GM21576 (cell line): Measurements from ENCODE around the gene RAX2.
"Not testable (repeated sequence)": the region's sequence is repeated elsewhere in the genome, so short reads cannot be mapped to it uniquely, and the experiment has no call there.

Experiments
- ATAC-seq: cut with Tn5 transposase; IDR thresholded peaks from one replicate; pipeline ENCODE4 v1.9.1; 2021; ENCODE audit warnings: mild to moderate bottlenecking, moderate library complexity; ENCODE audit not compliant: unreplicated experiment

RAX2 gene

DNA sequence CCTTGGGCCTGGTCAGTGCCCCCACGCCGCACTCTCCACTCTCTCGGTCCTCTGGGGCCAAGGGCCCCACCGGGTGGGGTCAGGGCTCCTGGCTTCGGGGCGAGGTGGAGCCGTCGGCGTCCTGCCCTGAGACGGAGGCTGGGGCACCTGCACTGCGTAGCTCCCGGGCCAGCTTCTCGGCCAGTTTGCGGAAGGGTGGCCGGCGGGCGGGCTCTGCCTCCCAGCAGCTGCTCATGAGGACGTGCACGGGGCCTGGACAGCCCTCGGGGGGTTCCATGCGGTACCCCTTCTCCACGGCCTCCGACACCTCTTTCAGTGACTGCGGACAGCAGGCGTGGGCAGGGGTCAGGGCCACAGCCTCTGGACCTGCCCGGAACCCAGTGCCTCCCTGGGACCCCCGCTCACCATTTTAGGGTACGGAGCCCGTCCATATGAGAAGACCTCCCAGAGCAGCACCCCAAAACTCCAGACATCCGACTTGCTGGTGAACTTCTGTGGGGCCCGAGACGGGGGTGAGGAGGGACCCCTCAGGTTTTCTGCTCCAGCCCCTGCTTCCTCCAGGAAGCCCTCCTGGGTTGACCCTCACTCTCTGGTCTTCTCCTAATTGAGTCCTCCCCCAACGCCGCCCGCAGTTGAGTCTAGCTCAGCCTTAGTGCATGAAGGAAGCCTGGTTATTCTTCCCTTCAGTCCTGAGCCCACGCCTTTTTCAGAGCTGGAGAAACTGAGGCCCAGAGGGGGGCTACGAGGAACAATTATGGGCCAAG lies 6.3 kb upstream of the RAX2 start:
- ATAC-seq = no peak

DNA sequence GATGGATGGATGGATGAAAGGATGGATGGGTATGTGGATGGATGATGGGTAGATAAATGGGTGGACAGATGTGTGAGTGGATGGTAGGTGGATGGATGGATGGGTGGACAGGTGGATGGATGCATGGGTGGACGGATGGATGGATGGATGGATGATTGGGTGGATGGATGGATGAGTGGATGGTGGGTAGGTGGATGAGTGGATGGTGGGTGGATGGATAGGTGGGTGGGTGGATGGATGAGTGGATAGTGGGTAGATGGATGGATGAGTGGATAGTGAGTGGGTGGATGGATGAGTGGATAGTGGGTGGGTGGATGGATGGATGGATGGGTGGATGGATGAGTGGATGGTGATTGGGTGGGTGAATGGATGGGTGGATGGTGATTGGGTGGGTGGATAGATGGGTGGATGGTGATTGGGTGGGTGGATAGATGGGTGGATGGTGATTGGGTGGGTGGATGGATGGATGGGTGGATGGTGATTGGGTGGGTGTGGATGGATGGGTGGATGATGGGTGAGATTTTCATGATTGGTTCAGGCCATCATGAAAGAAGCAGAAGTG lies 4.5 kb upstream of the RAX2 start:
- ATAC-seq = no peak

DNA sequence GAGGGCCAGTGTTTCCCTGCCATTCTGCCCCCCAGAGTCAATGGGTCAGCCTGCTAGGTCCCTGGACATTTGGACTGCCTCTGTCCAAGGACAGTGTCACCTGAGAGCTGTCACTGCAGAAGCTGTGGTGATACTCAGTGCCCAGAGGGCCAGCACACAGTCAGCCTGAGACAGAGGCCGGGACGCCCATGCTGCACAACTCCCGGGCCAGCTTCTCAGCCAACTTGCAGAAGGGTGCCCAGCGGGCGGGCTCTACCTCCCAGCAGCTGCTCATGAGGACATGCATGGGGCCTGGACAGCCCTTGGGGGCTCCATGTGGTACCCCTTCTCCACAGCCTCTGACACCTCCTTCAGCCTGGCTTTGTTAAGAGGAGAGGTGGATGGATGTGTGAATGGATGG lies 3.8 kb upstream of the RAX2 start:
- no peak for ATAC-seq

DNA sequence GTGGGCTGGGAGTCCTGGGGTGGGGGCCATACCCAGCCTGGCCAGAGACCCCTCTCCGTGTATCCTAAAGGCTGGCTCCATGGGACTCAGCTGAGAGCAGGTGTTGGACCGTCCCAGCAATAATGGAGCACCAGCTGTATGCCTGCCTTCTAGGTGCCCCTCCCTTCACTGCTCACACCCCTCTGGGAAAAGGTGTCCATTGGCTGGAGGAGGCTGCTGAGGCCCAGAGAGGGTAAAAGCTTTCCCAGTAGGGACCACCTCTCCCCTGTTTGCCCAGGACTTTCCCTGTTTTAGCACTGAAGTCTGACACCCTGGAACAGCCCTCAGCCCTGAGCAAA lies 3.3 kb upstream of the RAX2 start:
- no peak for ATAC-seq

DNA sequence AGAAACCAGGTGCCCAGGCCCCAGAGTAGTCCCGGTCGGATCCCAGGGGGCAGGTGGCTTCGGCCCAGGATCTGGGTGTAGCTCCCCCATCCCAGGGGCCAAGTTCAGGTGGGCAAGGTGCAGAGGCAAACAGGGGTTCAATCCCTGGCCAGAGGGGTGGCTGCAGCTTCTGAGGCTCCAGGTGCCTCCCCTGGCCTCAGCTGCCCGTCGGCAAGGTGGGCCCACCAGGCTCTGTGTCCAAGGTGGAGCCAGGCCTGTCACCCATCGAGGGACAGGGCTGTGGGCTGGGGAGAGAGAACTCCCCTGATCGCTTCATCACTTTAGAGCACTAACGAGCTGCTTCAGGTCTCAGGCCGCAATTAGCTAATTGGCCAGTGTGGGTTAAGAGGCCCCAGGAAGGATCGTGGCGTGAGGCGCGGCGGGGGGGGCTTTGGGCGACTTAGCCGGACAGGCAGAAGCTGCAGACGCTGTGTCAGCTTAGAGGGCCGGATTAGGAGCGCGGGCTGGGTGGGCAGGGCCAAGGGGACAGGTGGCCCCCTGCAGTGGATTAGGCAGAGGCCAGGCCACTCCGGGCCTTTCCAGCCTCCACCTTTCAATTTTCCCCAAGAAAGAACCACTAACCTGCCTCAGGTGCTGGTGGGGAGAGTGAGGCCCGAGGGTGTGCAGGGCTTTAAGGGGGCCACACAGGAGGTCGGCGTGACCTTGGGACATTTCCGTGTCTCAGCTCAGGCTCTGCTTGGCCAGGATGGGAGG lies 2.8 kb upstream of the RAX2 start:
- no peak for ATAC-seq

DNA sequence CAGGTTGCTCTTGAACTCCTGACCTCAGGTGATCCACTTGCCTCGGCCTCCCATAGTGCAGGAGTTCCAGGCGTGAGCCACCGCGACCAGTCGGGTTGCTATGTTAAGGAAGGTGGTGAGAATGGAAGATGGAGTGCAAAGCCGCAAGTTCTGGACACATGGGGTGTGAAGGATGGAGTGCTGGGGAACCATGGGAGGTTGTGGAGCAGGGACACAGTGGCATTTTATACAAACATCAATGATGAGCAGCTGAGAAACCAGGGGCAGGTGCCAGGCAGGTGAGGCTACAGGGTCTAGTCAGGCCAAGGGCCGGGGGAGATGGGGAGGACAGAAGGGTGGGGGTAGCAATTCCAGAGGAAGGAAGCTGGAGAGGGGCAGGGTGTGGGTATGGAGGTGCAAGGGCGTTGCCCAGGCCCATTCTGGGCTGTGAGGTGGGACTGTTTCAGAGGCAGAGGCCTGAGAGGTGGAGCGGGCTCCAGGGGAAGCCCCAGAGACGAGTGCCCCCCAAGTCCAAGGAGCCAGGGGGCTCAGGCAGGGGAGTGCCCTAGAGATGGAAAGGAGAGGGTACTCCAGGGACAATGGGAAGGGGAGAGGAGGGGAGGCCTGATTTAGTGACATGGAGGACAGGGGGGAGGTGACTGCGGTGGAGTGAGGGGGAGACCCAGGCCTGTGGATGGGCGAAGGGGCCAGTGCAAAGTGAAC lies 1.9 kb upstream of the RAX2 start:
- ATAC-seq = no peak

DNA sequence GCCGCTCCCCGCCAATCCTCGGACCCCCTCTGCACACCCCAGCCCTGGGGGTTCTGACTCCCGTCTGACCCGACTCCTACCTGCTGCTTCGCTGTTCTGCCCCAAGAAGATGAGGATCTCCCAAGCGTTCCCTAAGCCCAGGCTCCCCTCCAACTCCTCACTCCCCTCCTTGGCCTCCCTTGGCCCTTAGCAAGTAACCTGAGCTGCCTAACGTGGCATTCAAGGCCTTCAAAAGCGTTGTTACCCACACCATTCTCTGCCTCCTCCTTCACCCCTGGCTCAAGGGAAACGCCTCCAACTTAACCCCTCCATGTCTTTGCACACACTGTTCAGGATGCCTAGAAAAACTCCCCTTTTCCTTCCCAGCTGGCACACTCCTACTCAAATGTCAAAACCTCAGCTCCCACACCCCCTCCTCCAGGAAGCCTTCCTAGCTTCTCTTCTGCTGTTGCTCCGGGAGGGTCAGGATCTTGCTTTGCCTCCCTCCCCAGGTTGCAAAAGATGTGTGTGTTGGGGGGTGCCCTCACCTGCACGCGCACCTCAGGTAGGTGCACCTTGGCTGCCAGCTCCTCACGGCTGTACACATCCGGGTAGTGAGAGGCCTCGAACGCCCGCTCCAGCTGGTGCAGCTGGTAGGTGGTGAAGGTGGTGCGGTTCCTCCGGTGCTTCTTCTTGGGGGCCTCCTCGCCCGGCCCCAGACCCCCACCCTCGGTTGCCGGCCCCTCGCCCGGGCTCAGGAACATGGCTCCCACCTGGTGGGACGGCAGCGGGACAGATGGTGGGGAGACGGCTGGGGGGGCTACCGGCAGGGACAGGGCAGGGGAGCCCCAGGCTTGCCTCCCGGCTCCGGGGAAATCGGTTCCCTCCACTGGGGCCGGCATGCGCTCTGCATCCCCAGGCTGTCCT lies 775 bp downstream of the RAX2 start:
- no peak for ATAC-seq

DNA sequence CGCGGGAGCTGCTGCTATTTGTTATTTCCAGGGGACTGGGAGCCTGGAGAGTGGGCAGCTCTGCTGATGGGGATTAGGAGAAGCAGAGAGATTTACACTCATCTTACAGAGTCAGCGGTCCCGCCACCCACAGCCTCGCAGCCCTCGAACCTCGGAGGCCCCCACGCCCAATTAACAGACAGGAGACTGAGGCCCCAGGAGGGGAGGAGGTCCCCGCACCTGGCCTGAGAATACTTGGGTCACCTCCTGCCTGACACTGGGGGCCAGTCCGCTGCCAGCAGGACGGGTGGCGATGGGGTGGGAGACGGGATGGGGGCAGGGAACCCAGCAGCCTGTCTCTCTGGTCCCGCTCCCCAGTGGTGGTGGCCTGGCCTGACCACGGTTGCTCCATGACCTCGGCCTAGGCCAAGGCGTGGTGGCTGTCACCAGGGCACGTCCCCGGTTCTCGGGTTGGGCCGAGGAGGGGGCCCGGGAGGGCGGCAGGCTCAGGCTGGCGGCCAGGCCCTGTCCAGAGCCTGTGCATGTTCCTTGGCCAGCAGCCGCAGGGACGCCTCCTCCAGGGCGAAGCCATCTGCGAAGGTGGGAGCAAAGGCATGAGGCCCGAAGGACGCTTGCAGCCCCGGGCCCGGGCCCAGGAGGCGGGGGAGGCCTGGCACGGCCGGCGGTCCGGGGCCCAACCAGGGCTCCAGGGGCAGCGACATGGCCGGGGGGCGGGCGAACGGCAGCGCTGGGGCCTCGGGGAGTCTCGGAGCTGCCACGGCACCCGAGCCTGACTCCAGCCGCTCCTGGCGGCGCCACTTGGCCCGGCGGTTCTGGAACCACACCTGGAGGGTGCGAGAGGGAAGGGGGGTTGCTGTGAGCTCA lies 1.7 kb downstream of the RAX2 start:
- ATAC-seq = no peak

DNA sequence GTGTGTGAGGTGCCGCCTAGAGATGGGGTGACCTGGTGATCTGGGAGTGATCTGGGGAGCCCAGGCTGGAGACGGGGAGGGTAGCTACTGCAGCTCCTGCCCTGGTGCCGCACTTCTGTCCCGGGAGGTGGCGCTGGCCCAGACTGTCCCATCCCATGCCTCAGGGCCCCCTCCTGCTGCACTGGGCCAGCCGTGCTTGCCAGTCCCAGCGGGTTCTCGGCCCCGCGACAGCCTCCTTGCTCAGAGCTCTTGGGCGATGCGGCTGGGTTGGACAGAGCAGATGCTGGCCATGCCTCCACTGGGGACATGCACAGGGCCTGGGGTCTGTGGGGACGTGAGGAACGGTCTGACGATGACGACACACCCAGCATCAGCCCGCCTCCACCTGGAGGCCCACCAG lies 2.5 kb downstream of the RAX2 start:
- ATAC-seq = no peak

DNA sequence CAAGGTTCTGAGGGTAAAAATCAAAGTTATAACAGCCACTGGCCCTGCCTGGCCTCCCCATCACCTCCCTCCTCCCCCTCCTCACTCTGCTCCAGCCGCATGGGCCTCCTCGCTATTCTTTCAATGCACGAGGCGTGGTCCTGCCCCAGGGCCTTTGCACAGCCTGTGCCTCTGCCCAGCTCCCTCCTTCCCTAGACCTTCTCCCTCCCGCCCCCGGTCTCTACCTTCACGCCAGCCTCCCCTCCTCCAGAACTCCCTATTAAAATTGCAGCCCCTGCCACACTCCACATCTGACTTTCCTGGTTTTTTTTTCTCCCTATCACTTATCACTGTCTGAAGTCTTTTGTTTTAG lies 3.3 kb downstream of the RAX2 start:
- no peak for ATAC-seq

DNA sequence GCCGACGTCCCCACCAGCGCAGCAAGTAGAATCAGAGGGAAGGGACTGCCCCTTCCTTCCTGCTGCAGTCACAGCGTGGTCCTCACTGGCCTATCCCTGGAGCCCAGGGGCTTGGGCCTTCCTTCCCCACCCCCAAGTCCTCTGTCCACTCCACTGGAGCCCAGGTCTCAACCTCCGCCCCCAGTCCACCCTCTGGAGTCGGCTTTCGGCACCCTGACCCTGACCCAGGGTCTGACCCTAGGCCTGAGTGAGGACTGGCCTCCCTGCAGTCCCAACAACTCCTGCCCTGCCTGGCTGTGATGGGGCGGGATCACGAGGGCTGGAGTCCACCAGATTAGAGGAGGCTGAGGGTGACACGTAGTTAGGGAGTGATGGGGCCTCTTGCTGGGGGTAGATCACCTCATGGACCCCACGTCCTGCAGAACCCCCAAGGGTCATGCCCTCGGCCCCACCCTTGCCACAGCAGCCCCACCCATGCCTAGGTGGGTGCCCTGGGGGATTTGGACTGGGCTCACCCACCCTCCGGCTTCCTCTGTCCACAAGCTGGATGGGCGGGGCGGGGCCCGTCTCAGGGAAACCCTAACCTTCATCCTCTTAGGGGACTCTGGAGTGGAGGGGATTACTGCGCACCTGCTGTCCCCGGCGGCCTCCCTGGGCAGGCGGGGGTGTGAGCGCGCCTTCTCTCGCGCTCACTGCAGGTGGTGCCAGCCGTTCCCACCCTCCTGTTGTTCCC lies 3.8 kb downstream of the RAX2 start:
- no peak for ATAC-seq

DNA sequence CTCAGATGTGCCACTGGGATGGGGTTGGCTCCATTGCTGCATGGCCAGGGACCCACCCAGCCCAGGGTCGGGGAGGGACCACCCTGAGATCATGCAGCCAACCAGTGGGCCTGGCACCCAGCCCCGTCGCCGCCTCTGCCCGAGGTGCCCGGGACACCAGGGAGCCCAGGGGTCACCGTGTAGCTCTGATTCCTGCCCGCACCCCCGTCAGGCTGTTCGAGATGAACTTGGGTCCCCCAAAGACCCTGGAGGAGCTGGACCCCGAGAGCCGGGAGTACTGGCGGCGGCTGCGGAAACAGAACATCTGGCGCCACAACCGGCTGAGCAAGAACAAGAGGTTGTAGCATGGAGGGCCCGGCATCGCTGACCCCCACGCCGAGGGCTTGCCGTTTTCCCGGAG lies 5.0 kb downstream of the RAX2 start:
- no peak for ATAC-seq

DNA sequence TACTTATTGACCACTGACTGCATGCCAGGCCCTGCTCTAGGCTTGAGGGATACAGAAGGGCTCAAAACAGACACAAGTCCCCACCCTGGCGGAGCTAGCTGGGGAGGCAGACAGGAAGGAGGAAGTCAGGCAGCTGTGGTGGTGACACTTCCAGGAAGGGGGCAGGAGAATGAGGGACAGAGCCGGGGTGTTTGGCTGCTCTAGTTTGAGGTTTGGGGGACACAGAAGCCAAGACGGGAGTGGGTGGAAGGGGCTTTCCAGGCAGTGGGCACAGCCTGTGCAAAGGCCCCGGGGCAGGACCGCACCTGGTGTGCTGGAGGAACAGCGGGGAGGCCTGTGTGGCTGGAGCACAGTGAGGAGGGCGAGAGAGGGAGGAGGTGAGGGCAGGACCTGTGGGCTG lies 5.5 kb downstream of the RAX2 start:
- ATAC-seq = no peak

DNA sequence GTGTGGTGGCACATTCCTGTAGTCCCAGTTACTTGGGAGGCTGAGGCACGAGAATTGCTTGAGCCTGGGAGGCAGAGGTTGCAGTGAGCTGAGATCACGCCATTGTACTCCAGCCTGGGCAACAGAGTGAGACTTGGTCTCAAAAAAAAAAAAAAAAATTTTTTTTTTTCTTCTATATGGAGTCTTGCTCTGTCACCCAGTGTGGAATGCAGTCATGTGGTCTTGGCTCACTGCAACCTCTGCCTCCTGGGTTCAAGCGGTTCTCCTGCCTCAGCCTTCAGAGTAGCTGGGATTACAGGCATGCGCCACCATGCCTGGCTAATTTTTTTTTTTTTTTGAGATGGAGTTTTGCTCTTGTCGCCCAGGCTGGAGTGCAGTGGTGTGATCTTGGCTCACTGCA lies 6.3 kb downstream of the RAX2 start:
- ATAC-seq = not testable (repeated sequence)

DNA sequence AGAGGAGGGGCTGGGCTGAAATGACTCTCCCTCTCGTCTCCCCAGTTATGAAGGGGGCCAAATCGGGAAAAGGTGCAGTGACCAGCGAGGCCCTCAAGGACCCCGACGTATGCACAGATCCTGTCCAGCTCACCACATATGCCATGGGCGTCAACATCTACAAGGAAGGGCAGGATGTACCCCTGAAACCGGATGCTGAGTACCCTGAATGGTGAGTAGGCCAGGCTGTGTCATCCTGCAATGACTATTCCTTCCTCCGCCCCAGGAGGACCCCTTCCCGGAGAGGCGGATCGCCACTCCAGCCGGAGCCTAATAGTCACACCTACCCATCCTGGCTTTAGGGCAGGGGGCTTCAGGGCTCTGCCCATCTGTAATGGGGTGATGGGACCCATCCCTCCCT lies 6.9 kb downstream of the RAX2 start:
- no peak for ATAC-seq

DNA sequence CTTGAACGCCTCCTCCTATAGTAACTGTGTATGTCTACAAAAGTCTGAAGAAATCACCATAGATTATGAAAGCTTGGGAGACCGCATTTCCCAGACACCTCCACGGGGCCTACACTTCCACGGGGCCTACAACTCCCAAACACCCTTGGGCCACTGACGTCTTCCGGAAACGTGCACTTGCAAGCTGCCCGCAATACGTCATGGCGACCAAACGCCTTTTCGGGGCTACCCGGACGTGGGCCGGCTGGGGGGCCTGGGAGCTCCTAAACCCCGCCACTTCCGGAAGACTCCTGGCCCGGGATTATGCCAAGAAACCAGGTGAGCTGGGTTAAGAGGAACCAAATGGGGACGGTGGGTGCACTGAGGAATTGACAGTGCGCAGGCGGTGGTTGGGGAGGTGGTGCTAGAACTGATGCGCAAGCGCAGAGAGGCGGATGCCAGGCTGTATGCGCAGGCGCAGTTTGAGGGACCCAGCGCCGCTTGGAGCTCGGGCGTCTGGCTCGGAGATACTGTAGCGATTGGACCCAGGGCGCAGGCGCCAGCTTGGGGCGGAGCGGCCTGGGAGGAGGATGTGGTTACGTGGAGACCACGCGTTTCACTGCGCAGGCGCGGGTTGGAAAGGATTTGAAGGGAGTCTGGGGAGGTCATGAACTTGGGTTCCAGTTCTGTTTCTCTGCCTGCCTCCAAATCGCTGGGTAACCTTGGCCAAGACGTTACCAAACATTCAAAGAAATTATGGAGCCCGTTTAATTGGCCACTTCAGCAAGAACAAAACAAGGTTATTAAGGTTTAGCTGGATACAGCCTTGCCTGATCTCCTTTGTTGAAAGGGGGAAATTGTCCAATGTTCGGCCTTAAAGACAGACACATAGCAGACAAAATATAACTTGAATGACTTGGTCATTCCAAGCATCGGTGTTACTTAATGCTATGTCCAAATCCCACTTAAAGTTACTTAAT lies 9.2 kb downstream of the RAX2 start, which contains the start of gene MRPL54:
MRPL54 (plus strand) TSS at position 182 of the 959 bp plus-strand sequence; CDS start at position 201, 19 bp downstream.
- ATAC-seq = peak; percentile 64

DNA sequence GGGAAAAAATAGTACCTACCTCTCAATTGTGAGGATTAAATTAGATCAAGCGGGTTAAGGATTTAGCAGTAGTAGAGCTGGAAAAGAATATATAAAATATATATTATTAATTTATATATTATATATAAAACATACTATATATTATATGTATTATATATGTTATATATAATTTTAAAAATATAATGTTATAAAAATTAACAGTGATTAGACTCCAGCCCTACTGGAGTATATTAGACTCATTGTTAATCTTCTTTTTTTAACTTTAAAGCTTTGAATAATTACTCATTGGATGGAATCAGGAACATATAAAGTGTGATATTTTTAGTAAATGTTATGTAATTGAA lies 9.9 kb downstream of the RAX2 start:
- ATAC-seq = no peak
